Mesothelial cell of epicardium (in vitro differentiated cells): ENCODE results near the gene CMSS1. TPM values are rescaled to one million over a fixed set of nuclear protein-coding genes. Genes with fewer than 3 reads are reported as not detected.

Experiments
- DNase-seq, 2 experiments: peaks; one replicate each; pipeline ENCODE4 v3.0.0; 2021; ENCODE audit warnings: low spot score in 2 of 2; ENCODE audit not compliant: unreplicated experiment in 2 of 2
- H3K27ac Mint-ChIP-seq: 2 replicates; pipeline ENCODE4 v1.8.0; 2021; ENCODE audit warnings: mixed read lengths
- H3K27me3 Mint-ChIP-seq: 2 replicates; pipeline ENCODE4 v1.8.0; 2021; ENCODE audit warnings: low read depth, mixed read lengths
- H3K36me3 Mint-ChIP-seq: 2 replicates; pipeline ENCODE4 v1.8.0; 2021; ENCODE audit warnings: mixed read lengths
- H3K4me1 Mint-ChIP-seq: 2 replicates; pipeline ENCODE4 v1.8.0; 2021; ENCODE audit warnings: mixed read lengths
- H3K4me3 Mint-ChIP-seq: 2 replicates; pipeline ENCODE4 v1.8.0; 2021; ENCODE audit warnings: mild to moderate bottlenecking, moderate library complexity, mixed read lengths
- H3K9me3 Mint-ChIP-seq: 2 replicates; pipeline ENCODE4 v1.8.0; 2021; ENCODE audit warnings: mixed read lengths
- total RNA-seq: library from RNA; stranded (reverse); gene quantifications from 3 replicates; pipeline ENCODE4 v1.2.1, GENCODE V29; 2021
- TF ChIP-seq, protein P1 (sequence below): fragments of 200-600 bp; sonication (generic); IDR thresholded peaks from one replicate; pipeline ENCODE4 v1.5.0; 2021; ENCODE audit warnings: antibody characterized with exemption; ENCODE audit not compliant: unreplicated experiment

Gene CMSS1
- total RNA-seq, 1 donor from 2014 or later = 30.0 TPM

DNA sequence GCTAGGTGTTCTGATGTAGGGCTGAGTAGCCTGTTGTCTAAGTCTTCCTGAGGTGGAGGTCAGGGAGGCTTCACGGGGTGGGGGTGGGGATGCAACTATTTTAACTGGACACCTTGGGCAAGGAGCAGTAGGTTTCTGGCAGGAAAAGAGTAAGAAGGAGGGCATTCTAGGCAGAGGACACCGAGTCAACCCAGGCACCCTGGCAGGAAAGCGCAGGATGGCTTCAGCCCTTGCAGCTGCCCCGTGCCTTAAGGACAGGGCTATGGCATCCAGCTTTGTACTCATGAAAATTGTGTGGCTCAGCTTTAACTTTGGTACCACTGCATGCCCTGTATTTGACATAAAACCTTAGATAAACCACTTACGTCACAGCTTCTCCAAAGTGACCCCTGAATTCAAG is 303.0 kb downstream of the CMSS1 start:
- DNase-seq = no peak
- Mint-ChIP-seq H3K4me1 (peaks cover 20% of the 10 kb centered on the region), H3K27ac (no peak overlapping the region), H3K27me3 (no peaks in the 10 kb centered on the region), H3K36me3 (no peaks in the 10 kb centered on the region), H3K4me3 (no peak overlapping the region), H3K9me3 (peaks cover 16% of the 10 kb centered on the region)
- TF ChIP-seq, protein P1, sequence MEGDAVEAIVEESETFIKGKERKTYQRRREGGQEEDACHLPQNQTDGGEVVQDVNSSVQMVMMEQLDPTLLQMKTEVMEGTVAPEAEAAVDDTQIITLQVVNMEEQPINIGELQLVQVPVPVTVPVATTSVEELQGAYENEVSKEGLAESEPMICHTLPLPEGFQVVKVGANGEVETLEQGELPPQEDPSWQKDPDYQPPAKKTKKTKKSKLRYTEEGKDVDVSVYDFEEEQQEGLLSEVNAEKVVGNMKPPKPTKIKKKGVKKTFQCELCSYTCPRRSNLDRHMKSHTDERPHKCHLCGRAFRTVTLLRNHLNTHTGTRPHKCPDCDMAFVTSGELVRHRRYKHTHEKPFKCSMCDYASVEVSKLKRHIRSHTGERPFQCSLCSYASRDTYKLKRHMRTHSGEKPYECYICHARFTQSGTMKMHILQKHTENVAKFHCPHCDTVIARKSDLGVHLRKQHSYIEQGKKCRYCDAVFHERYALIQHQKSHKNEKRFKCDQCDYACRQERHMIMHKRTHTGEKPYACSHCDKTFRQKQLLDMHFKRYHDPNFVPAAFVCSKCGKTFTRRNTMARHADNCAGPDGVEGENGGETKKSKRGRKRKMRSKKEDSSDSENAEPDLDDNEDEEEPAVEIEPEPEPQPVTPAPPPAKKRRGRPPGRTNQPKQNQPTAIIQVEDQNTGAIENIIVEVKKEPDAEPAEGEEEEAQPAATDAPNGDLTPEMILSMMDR = no peak

DNA sequence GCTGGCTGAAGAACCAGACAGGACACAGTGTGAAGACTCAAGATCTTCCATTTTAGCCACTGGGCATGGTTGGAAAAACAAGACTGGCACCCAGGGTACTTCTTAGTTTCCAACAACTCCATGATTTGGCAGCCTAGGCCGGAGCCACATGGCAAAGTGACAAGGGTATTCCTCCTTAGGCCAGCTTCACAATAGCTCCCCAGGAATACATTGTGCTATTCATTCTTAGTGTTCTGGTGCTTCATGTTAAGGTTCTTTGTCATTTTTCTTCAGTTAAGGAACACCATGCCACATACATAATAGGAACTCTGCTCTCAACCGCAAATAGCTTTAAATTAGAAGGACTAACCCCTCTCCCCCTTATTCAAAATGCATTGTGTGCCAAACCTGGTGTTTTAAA is 304.7 kb downstream of the CMSS1 start:
- TF ChIP-seq, protein P1 = no peak
- H3K9me3 Mint-ChIP-seq = peaks cover 1% of the 10 kb centered on the region
- DNase-seq = no peak
- peaks cover 22% of the 10 kb centered on the region for H3K4me1 Mint-ChIP-seq
- H3K4me3 Mint-ChIP-seq = no peak overlapping the region
- no peaks in the 10 kb centered on the region for H3K36me3 Mint-ChIP-seq
- H3K27ac Mint-ChIP-seq = no peak overlapping the region
- H3K27me3 Mint-ChIP-seq = no peaks in the 10 kb centered on the region

DNA sequence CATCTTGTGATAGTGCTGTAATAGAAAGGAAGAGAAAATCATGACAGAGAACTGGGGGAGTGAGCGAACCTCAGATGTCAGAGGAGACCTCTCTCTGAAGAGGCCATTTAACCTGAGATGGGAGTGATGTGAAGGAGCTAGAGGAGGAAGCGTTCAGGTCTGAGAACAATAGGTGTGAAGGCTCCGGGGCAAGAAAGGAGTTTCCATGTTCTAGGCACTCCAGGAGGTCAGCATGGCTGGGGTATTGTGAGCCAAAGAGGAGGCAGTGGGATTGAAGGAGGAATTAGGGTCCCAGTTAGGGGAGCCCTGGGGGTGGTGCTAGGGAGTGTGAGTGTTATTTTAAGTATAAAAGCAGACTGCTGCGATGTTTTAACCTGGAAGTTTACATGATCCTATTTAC is 305.4 kb downstream of the CMSS1 start:
- no peak for DNase-seq
- Mint-ChIP-seq H3K36me3 (no peaks in the 10 kb centered on the region), H3K9me3 (no peaks in the 10 kb centered on the region), H3K4me1 (peaks cover 22% of the 10 kb centered on the region), H3K27me3 (no peaks in the 10 kb centered on the region), H3K27ac (no peak overlapping the region), H3K4me3 (no peak overlapping the region)
- TF ChIP-seq, protein P1 = no peak

DNA sequence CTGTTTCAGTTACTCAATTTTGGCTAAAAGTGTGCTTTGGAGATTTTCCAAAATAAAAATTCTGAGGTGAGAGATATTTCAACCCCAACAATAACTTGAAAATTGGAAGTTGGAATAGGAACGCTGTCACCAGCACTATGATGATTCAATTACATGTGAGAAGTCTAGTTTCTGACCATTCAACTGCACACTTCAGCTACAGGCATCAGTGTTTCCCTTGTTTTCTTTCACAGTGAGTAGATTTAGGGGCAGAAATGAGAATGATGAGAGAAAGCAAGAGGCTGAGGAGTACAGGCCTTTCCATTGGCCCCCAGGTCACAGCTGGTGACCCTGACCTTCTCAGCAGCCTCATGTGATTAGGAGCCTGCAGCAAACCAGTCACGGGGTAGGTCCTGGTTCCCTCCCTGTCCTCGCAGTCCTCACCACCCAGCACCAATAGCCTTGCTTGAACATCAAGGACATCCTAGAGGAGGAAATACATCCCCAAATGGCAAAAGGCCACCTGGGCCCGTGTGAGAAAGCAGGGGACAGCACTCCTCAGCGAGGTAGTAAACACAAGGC is 306.6 kb downstream of the CMSS1 start:
- no peak overlapping the region for H3K27ac Mint-ChIP-seq
- no peak overlapping the region for H3K4me3 Mint-ChIP-seq
- no peaks in the 10 kb centered on the region for H3K27me3 Mint-ChIP-seq
- TF ChIP-seq, protein P1 = no peak
- peaks cover 22% of the 10 kb centered on the region for H3K4me1 Mint-ChIP-seq
- H3K9me3 Mint-ChIP-seq = no peaks in the 10 kb centered on the region
- no peak for DNase-seq
- H3K36me3 Mint-ChIP-seq = no peaks in the 10 kb centered on the region

DNA sequence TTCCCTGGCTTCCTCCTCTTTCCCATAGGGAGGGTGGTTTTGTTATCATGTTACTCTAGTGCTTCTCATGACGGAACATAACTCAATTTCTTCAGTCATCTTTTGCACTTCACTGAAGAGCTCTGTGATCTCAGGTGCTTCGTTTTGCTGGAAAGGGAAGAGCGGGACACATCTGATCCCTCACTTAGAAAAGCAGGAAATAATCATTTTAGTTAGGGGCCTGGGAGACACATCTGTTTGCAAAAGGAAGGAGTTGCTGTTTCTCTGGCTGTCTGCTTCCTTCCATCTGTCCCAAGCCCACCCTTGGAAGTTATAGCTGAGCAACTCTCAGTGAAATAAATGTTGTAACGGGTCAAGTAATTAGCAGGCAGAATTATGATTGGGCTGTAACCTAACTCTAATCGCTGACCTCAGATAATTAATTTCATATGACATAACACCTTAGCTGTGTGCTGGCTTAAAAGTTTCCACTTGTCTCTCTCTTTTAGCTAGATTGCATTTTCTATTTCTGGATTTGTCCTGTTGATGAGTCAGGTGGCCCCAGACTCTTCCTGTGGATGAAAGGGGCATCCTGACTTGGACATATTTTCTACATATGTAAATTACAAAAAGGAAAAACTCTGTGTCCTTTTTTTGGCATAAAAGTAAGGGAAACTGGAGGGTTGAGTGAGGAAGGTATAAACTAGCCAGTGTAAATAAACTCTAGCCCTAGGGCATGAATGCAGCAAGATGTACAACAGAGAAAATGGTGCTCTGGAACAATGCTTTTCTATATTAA is 307.7 kb downstream of the CMSS1 start:
- Mint-ChIP-seq H3K27me3 (no peaks in the 10 kb centered on the region), H3K4me1 (peaks cover 27% of the 10 kb centered on the region), H3K9me3 (no peaks in the 10 kb centered on the region), H3K36me3 (no peaks in the 10 kb centered on the region), H3K27ac (no peak overlapping the region), H3K4me3 (no peak overlapping the region)
- no peak for DNase-seq
- TF ChIP-seq, protein P1 = no peak
